GM18951 (cell line): ENCODE results near the gene TMEM184C.

Source experiments
- POLR2A ChIP-seq: IDR thresholded peaks from 4 replicates; pipeline ENCODE4 v1.6.1; 2011; ENCODE audit warnings: mild to moderate bottlenecking; ENCODE audit not compliant: insufficient read length, insufficient read depth; ENCODE audit errors: extremely low read depth
- in situ Hi-C: fragments of 300-500 bp; cut with MboI; formaldehyde crosslinking; loops from one replicate; pipeline ENCODE4 v1.12.0; 2022; ENCODE audit warnings: low sequenced_read_pairs, mixed read lengths, inconsistent platforms; ENCODE audit not compliant: unreplicated experiment

Gene TMEM184C

GRCh38 chr4:147587041-147587440 lies 30.2 kb upstream of the TMEM184C start:
- in situ Hi-C loops, result loop anchor here (25.0 kb wide), 1 partner anchor 425 kb away; no protein-coding TSS in a partner anchor
- TF ChIP-seq POLR2A, result no peak

GRCh38 chr4:147589586-147589985 lies 27.6 kb upstream of the TMEM184C start:
- in situ Hi-C loops, result loop anchor here (25.0 kb wide), 1 partner anchor 427 kb away; no protein-coding TSS in a partner anchor
- TF ChIP-seq POLR2A, result no peak

GRCh38 chr4:147590249-147590920 lies 26.8 kb upstream of the TMEM184C start:
- in situ Hi-C loops, result loop anchor here (25.0 kb wide), 1 partner anchor 428 kb away; no protein-coding TSS in a partner anchor
- TF ChIP-seq POLR2A, result no peak

- TF ChIP-seq POLR2A, result no peak
- in situ Hi-C loops, result loop anchor here (25.0 kb wide), 1 partner anchor 429 kb away; no protein-coding TSS in a partner anchor
Measured at GRCh38 chr4:147591106-147591505, 26.1 kb upstream of the TMEM184C start.

- no peak for TF ChIP-seq POLR2A
- in situ Hi-C loops, result loop anchor here (25.0 kb wide), 1 partner anchor 432 kb away; no protein-coding TSS in a partner anchor
Measured at GRCh38 chr4:147594107-147594506, 23.1 kb upstream of the TMEM184C start.

- in situ Hi-C loops, result loop anchor here (25.0 kb wide), 1 partner anchor 432 kb away; no protein-coding TSS in a partner anchor
Measured at GRCh38 chr4:147594578-147594977, 22.6 kb upstream of the TMEM184C start.

GRCh38 chr4:147596377-147596776 lies 20.8 kb upstream of the TMEM184C start:
- TF ChIP-seq POLR2A, result no peak
- in situ Hi-C loops, result loop anchor here (25.0 kb wide), 1 partner anchor 434 kb away; no protein-coding TSS in a partner anchor

More at GRCh38 chr4:147594578-147594977, 22.6 kb upstream of the TMEM184C start:
- no peak for TF ChIP-seq POLR2A

GRCh38 chr4:147596981-147597380 lies 20.2 kb upstream of the TMEM184C start:
- no peak for TF ChIP-seq POLR2A
- in situ Hi-C loops, result loop anchor here (25.0 kb wide), 1 partner anchor 435 kb away; no protein-coding TSS in a partner anchor

- TF ChIP-seq POLR2A, result no peak
- in situ Hi-C loops, result loop anchor here (25.0 kb wide), 1 partner anchor 435 kb away; no protein-coding TSS in a partner anchor
Measured at GRCh38 chr4:147597561-147597960, 19.6 kb upstream of the TMEM184C start.

- in situ Hi-C loops, result loop anchor here (25.0 kb wide), 1 partner anchor 437 kb away; no protein-coding TSS in a partner anchor
- TF ChIP-seq POLR2A, result no peak
Measured at GRCh38 chr4:147599206-147599605, 18.0 kb upstream of the TMEM184C start.

GRCh38 chr4:147599769-147600168 lies 17.4 kb upstream of the TMEM184C start:
- in situ Hi-C loops, result loop anchor here (25.0 kb wide), 1 partner anchor 437 kb away; no protein-coding TSS in a partner anchor
- TF ChIP-seq POLR2A, result no peak

GRCh38 chr4:147605499-147605898 lies 11.7 kb upstream of the TMEM184C start:
- TF ChIP-seq POLR2A, result no peak
- in situ Hi-C loops, result no loop called here

GRCh38 chr4:147607471-147607870 lies 9.7 kb upstream of the TMEM184C start:
- in situ Hi-C loops, result no loop called here
- no peak for TF ChIP-seq POLR2A

GRCh38 chr4:147610686-147611085 lies 6.5 kb upstream of the TMEM184C start:
- in situ Hi-C loops, result no loop called here
- TF ChIP-seq POLR2A, result no peak
